HepG2 (cell line): ENCODE measurements around the gene DPM1. TPM values are rescaled to one million over a fixed set of nuclear protein-coding genes. Genes with fewer than 3 reads are reported as not detected.
A peak's percentile ranks its signal among the peaks of the same experiment; 100 is the strongest.

Experiments
- CENPX ChIP-seq: sonication (generic); formaldehyde crosslinking; IDR thresholded peaks from 2 replicates; pipeline ENCODE4 v1.9.0; 2021; ENCODE audit warnings: mild to moderate bottlenecking, missing genetic modification reagents, moderate library complexity
- CSRNP2 ChIP-seq: sonication (generic); formaldehyde crosslinking; conservative IDR thresholded peaks from 2 replicates; pipeline ENCODE4 v1.8.0; 2022; ENCODE audit warnings: low read depth, missing genetic modification reagents
- DNMT3B ChIP-seq: conservative IDR thresholded peaks from 2 replicates; pipeline ENCODE4 v1.6.1; 2016; ENCODE audit warnings: missing biosample characterization, control low read depth
- HNRNPK ChIP-seq: fragments of 200-400 bp; formaldehyde crosslinking; IDR thresholded peaks from 2 replicates; pipeline ENCODE4 v1.6.1; 2018; ENCODE audit warnings: low read length, low read depth, moderate library complexity, mild to moderate bottlenecking; ENCODE audit not compliant: poor library complexity, severe bottlenecking
- NRL ChIP-seq: sonication (generic); formaldehyde crosslinking; IDR thresholded peaks from 2 replicates; pipeline ENCODE4 v1.5.0; 2020; ENCODE audit warnings: missing genetic modification reagents, mild to moderate bottlenecking, moderate library complexity, borderline replicate concordance
- SRY ChIP-seq: sonication (generic); formaldehyde crosslinking; IDR thresholded peaks from 2 replicates; pipeline ENCODE4 v1.8.0; 2022; ENCODE audit warnings: mild to moderate bottlenecking, missing genetic modification reagents
- ZNF598 ChIP-seq: sonication (generic); formaldehyde crosslinking; IDR thresholded peaks from 2 replicates; pipeline ENCODE4 v1.5.1; 2020; ENCODE audit warnings: mild to moderate bottlenecking, missing genetic modification reagents, borderline replicate concordance
- ZNF605 ChIP-seq: sonication (generic); formaldehyde crosslinking; IDR thresholded peaks from 2 replicates; pipeline ENCODE4 v1.8.0; 2022; ENCODE audit warnings: mild to moderate bottlenecking, missing genetic modification reagents
- polyA plus RNA-seq, 8 experiments: library from polyadenylated mRNA; depleted of rRNA in 3 of 8; stranded (reverse) in 7 of 8; unstranded in 1 of 8; fragments of >200 nt; fragmentation: Illumina TruSeq in 4 of 8; extraction: Trizol in 4 of 8; gene quantifications; 2 replicates each; pipeline versions ENCODE4 v1.2.1 to v1.2.3, GENCODE V29; 2011 to 2016; ENCODE audit warnings: low read depth in 4 of 8, missing spikeins in 1 of 8, mixed read lengths in 1 of 8; ENCODE audit not compliant: insufficient read depth in 1 of 8
- total RNA-seq, 5 experiments: library from RNA; depleted of rRNA; stranded (reverse); fragments of >200 nt; fragmentation: Illumina TruSeq; extraction: Trizol; gene quantifications; 2 replicates each; pipeline ENCODE4 v1.2.3, GENCODE V29; 2016; ENCODE audit warnings: low read depth in 1 of 5
- TF ChIP-seq, protein P1 (sequence below): sonication (generic); formaldehyde crosslinking; IDR thresholded peaks from one replicate; pipeline ENCODE4 v1.5.1; 2020; ENCODE audit warnings: mild to moderate bottlenecking, missing genetic modification reagents; ENCODE audit errors: not compliant biosample characterization
- TF ChIP-seq, protein P2 (sequence below): sonication (generic); formaldehyde crosslinking; IDR thresholded peaks from 2 replicates; pipeline ENCODE4 v1.4.0; 2020; ENCODE audit warnings: missing genetic modification reagents

Gene DPM1
- total and polyA plus RNA-seq, 2 of the 13 experiments (the other 11 are each of a cell fraction or from before 2014, with no cell fraction given) = 83.2 to 161 TPM

DNA sequence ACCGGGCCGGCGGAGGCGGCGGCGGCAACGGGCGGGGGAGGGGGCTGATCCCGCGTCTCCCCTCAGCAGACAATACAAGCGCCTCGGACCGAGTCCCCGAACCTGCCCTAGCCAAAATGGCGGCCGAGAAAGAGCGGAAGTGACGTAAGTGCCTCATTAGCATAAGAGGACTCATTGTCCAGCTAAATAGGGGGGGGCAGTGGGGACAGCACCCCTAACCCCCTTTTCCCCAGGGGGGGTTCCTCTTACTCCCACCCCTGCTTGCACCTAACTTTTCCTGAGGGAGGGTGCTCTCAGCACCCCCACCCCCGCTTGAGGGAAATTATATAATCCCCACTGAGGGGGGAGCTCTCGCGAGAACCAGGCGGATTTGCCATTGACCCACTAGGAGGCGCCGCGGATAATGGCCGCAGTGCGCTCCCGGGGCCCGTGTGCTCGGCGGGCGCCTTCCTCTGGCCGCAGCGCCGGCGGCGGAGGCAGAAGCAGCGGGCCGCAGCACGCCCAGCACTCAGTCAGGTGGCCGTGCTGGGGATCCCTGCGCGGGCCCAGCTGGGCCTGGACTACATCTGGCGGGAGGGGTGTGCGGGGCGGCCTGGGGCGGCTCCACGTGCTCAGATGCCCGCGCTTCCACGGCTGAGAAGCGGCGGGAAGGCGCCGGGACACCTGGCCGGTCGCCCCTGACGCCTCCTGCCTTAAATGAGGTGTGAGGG is 26.9 kb downstream of the DPM1 start, which contains the start of gene ADNP (continued):
- TF ChIP-seq CSRNP2 (CRISPR knock-in tag) = no peak
- peak; percentile 52; the same call in 1 of the 2 replicates for TF ChIP-seq ZNF605
- TF ChIP-seq, protein P1, sequence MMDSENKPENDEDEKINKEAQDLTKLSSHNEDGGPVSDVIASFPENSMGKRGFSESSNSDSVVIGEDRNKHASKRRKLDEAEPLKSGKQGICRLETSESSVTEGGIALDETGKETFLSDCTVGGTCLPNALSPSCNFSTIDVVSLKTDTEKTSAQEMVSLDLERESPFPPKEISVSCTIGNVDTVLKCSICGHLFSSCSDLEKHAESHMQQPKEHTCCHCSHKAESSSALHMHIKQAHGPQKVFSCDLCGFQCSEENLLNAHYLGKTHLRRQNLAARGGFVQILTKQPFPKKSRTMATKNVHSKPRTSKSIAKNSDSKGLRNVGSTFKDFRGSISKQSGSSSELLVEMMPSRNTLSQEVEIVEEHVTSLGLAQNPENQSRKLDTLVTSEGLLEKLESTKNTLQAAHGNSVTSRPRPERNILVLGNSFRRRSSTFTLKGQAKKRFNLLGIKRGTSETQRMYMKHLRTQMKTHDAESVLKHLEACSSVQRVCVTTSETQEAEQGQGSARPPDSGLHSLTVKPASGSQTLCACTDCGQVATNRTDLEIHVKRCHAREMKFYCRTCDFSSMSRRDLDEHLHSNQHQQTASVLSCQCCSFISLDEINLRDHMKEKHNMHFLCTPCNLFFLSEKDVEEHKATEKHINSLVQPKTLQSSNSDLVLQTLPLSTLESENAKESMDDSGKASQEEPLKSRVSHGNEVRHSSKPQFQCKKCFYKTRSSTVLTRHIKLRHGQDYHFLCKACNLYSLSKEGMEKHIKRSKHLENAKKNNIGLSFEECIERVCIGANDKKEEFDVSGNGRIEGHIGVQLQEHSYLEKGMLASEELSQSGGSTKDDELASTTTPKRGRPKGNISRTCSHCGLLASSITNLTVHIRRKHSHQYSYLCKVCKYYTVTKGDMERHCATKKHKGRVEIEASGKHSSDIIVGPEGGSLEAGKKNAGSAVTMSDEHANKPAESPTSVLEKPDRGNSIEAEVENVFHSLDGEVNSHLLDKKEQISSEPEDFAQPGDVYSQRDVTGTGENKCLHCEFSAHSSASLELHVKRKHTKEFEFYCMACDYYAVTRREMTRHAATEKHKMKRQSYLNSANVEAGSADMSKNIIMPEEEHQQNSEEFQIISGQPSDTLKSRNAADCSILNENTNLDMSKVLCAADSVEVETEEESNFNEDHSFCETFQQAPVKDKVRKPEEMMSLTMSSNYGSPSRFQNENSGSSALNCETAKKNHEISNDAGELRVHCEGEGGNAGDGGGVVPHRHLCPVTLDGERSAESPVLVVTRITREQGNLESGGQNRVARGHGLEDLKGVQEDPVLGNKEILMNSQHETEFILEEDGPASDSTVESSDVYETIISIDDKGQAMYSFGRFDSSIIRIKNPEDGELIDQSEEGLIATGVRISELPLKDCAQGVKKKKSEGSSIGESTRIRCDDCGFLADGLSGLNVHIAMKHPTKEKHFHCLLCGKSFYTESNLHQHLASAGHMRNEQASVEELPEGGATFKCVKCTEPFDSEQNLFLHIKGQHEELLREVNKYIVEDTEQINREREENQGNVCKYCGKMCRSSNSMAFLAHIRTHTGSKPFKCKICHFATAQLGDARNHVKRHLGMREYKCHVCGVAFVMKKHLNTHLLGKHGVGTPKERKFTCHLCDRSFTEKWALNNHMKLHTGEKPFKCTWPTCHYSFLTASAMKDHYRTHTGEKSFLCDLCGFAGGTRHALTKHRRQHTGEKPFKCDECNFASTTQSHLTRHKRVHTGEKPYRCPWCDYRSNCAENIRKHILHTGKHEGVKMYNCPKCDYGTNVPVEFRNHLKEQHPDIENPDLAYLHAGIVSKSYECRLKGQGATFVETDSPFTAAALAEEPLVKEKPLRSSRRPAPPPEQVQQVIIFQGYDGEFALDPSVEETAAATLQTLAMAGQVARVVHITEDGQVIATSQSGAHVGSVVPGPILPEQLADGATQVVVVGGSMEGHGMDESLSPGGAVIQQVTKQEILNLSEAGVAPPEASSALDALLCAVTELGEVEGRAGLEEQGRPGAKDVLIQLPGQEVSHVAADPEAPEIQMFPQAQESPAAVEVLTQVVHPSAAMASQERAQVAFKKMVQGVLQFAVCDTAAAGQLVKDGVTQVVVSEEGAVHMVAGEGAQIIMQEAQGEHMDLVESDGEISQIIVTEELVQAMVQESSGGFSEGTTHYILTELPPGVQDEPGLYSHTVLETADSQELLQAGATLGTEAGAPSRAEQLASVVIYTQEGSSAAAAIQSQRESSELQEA (CRISPR knock-in tag) = no peak
- TF ChIP-seq, protein P2, sequence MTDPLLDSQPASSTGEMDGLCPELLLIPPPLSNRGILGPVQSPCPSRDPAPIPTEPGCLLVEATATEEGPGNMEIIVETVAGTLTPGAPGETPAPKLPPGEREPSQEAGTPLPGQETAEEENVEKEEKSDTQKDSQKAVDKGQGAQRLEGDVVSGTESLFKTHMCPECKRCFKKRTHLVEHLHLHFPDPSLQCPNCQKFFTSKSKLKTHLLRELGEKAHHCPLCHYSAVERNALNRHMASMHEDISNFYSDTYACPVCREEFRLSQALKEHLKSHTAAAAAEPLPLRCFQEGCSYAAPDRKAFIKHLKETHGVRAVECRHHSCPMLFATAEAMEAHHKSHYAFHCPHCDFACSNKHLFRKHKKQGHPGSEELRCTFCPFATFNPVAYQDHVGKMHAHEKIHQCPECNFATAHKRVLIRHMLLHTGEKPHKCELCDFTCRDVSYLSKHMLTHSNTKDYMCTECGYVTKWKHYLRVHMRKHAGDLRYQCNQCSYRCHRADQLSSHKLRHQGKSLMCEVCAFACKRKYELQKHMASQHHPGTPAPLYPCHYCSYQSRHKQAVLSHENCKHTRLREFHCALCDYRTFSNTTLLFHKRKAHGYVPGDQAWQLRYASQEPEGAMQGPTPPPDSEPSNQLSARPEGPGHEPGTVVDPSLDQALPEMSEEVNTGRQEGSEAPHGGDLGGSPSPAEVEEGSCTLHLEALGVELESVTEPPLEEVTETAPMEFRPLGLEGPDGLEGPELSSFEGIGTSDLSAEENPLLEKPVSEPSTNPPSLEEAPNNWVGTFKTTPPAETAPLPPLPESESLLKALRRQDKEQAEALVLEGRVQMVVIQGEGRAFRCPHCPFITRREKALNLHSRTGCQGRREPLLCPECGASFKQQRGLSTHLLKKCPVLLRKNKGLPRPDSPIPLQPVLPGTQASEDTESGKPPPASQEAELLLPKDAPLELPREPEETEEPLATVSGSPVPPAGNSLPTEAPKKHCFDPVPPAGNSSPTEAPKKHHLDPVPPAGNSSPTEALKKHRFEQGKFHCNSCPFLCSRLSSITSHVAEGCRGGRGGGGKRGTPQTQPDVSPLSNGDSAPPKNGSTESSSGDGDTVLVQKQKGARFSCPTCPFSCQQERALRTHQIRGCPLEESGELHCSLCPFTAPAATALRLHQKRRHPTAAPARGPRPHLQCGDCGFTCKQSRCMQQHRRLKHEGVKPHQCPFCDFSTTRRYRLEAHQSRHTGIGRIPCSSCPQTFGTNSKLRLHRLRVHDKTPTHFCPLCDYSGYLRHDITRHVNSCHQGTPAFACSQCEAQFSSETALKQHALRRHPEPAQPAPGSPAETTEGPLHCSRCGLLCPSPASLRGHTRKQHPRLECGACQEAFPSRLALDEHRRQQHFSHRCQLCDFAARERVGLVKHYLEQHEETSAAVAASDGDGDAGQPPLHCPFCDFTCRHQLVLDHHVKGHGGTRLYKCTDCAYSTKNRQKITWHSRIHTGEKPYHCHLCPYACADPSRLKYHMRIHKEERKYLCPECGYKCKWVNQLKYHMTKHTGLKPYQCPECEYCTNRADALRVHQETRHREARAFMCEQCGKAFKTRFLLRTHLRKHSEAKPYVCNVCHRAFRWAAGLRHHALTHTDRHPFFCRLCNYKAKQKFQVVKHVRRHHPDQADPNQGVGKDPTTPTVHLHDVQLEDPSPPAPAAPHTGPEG (CRISPR knock-in tag) = no peak
- no peak for TF ChIP-seq CENPX (CRISPR knock-in tag)
- TF ChIP-seq SRY (CRISPR knock-in tag) = no peak
- no peak for TF ChIP-seq DNMT3B
- TF ChIP-seq HNRNPK = no peak
- TF ChIP-seq NRL (CRISPR knock-in tag) = no peak; the same call in 1 of the 2 replicates
- TF ChIP-seq ZNF598 (CRISPR knock-in tag) = no peak
